T-helper 2 cell (primary cell): ENCODE measurements around the gene N4BP2L2.
A peak's percentile ranks its signal among the peaks of the same experiment; 100 is the strongest.

Experiments used
- DNase-seq, 5 experiments: peaks; one replicate each; pipeline versions ENCODE4 v3.0.0 to v3.0.0-alpha.2; 2012 to 2022

The N4BP2L2 gene

GRCh38 chr13:32456591-32456990 is 82.0 kb downstream of the N4BP2L2 start:
- DNase-seq, result no peak

DNA sequence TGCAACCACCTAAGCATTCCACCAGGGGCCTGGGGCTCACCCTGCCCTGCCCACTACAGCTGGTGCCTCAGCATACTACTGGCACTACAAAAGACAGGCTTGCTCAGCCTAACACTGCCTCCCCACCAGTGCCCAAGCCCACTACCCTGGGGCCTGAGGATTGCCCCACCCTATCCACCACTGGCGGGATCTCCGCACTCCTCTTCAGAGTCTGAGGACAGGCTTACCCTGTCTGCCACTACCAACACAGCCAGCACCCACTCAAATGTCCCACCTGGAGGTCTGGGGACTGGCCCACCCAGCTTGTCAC is 83.0 kb downstream of the N4BP2L2 start:
- DNase-seq, result no peak

- no peak for DNase-seq
These were observed 83.6 kb downstream of the N4BP2L2 start for GRCh38 chr13:32454886-32455593.

- no peak for DNase-seq
These were observed 84.6 kb downstream of the N4BP2L2 start for GRCh38 chr13:32453981-32454380.

DNA sequence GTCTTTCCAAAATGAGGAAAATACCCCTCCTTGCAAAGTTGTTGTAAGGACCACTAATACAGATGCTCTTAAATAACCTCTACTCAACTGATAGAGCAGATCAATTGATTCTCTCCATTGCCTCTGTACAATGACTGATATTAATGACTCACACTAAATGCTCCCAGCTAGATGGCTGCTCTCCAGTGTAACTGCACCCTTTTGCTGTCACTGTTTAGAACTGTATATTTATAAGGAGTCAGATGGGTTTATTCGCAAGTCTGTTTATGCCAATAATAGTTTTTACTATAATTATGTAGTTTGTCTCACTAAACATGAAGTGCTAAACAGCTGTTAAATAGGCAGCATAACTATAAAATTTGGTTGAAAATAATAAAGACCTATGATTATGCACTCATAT is 89.6 kb downstream of the N4BP2L2 start:
- no peak for DNase-seq

GRCh38 chr13:32447894-32448623 is 90.5 kb downstream of the N4BP2L2 start:
- peak in 1 of 5 experiments; percentile 40 for DNase-seq

- no peak for DNase-seq
These were observed 91.7 kb downstream of the N4BP2L2 start for GRCh38 chr13:32446773-32447465.

GRCh38 chr13:32446220-32446619 is 92.4 kb downstream of the N4BP2L2 start:
- no peak for DNase-seq

GRCh38 chr13:32445461-32445860 is 93.1 kb downstream of the N4BP2L2 start:
- DNase-seq, result no peak

GRCh38 chr13:32443111-32443510 is 95.5 kb downstream of the N4BP2L2 start:
- DNase-seq, result peak in 1 of 5 experiments; percentile 70

- DNase-seq, result no peak
These were observed 99.7 kb downstream of the N4BP2L2 start for GRCh38 chr13:32438871-32439270.

- DNase-seq, result no peak
These were observed 105.7 kb downstream of the N4BP2L2 start for GRCh38 chr13:32432856-32433255.

DNA sequence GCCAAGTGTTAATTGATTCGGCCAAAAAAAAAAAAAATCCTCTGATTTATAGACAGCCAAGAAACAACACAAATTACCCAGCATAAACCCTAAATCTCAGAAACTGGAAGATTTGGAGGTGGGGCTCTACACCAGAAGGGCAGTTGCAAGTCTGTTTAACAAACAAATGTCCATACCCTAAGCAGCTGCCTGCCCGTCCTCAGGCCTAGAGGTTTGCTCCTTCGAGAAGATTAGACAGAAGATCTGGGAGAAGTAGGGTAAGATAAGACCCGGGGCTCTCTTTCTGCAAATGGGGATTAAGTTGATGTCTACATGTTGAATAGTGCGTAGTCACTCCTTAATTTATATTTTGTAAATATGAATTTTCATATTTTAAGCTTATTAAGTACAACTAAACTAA is 107.2 kb downstream of the N4BP2L2 start:
- DNase-seq, result no peak

- no peak for DNase-seq
These were observed 108.4 kb downstream of the N4BP2L2 start for GRCh38 chr13:32430018-32430747.

DNA sequence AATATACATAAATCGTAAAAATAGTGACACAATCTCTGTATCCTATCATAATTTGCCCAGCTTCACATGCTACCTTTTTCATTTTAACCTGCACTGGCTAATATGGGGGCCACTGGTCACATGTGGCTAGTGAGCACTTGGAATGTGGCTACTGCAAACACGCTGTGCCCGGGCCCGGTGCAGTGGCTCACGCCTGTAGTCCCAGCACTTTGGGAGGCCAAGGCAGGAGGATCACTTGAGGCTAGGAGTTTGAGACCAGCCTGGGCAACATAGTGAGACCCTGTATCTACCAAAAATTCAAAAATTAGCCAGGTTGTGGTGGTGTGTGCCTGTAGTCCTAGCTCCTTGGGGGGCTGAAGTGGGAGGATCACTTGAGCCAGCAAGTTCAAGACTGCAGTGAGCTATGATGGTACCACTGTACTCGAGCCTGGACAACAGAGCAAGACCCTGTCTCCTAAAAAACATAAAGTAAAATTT is 109.1 kb downstream of the N4BP2L2 start:
- DNase-seq, result no peak

DNA sequence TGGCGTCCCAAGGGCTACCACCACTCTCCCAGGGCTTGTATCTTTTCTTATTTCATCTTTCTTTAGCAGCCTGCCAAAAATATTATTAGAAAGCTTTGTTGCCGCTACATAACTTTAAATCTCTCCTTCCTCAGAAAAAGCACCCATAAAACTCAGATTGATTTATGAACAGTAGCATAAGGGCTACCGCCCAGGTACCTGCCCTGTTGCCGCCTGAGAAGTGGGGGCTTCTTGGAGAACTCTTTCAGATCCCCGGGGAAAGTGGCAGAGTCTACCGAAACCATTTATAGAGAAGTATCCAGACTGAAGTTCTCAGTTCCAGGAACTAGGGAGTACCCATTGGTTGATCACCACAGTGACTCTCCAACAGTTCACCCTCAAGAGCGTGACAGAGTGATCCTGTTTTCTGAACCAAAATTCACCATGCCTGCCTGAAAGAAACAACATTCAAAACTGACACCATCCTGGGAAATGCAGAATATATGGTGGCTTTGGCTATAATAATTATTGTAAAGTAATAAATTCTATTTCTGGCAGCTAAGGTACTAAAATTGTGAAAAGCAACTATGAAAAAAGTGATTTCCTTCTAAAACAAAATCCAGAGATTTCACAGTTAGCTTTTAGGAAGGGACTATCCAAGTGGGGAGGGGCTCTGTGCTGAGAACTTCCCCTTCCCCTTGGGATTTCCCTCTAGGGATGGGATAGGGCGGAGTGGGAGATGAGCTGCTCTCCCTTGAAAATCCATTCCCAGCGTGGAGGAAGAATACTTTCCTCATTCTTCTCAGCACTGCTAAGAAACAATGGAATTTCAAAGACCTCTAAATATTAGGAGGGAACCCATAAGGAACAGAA is 109.8 kb downstream of the N4BP2L2 start:
- DNase-seq, result no peak

DNA sequence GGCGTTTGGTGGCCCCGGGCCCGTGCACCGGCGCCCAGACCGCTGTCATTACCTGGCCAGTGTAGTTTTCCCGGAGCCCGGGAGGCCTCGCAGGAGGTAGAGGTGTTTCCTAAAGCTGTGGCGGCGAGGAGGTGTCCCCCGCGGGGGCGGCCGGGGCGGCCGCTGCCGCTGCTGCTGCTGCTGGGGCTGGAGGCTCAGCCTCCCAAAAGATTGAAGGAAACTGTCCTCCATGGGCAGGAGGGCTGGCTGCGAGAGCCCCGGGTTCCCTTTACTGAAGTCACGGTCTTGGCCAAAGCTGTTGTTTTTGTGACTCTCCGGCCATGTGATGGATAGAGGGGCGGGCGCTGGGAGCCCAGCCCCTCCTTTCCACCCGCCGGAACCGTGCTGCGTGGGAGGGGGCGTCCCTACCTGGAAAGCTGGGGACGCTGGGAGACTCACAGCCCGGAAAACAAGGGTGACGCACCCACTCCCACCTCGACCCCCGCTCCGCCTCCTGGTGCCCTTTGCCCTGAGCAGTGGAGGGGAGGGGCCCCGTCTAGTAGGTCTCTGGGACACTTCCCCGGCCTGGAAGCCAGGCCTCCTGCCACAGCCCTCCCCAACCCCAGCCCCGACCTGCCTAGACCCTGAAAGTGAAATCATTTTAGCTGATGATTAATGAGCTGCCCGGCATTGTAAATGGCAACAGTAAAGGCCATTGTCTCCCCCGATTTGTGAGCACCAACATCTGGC is 110.6 kb downstream of the N4BP2L2 start, which contains the start of gene N4BP2L1:
Gene N4BP2L1, minus strand, starts transcription at position 279 of the 729 bp plus-strand sequence. Its CDS starts 48 bp downstream, at position 231.
- DNase-seq, result peak; percentile 63 to 86 (median 81)

DNA sequence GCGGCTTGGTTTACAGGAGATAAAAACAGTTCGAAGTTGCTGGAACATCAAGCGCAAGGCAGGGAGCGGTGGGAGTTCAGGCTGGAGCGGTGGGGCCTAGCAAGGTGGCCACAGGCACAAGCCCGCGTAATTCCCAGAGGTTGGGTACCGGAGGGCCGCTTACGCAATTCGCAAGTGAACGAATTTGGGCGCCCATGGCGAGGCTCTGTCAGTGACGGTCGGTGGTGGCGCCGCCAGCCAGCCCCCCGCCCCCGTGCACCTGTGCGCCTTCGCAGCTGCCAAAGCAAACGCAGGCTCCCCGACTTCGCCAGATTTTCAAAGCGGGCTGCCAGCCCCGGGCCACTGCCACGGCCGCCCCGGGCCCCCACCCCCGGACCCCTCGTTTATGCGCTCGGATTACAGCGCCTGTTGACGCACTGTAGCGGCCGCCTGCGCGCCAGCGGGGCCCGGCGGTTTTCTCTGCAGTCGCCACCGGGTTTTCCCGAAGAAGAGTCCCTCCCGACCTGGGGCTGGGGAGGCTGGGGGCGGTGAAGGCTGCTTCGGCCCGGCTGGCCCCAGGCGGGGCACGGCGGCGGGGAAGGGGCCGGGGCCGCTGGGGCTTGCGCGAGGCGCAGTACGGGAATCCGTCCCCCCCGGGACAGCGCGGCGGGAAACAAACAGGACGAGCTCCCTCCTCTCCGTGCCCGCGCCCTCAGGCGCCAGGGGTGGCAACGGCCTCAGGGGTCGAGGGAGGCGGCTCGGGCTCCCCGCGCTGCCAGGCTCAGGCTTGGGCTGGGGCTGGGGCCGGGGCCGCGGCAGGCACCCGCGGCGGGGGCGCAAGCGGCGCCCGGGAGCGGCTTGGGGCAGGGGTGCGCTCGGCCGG is 111.4 kb downstream of the N4BP2L2 start:
- DNase-seq, result peak in 4 of 5 experiments; percentile 26 to 78 (median 58)

DNA sequence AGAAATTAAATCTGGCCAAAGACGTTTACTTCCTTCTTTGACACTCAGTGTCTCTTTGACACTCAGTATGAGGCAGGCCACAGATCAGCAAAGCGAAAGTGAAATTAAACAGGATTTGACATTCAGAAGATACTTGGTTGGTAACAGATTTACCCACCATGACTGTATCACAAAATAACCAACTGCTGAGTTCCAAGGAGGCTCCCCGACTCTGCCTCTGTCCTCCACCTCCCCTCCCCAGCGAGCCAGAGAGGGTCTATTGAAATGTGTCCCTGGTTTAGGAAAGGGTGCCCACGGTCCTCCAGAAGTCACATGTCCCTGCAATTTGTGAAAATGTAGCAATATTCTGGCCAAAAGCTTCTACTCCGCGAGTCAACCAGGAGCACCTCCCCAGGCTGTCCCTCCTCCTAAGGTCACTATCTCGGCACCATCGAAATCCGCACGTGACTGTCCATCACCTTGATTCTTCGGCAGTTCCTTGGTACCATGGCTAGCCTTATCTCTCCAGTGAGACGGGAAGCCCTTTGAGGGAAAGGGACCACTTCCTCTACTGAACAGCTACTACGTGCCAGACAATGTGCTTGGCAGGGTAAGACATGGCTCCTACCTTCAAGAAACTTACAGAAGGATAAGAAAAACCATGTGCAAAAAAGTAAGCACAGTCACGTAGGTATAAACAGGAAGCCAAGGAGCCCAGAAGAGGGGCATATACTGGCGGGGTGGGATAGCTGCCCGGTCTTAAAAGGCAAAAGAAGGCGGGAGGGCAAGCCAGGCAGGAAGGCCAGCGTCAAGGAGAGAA is 112.2 kb downstream of the N4BP2L2 start:
- DNase-seq, result peak in 2 of 5 experiments; percentile 53 to 92
